Upper lobe of right lung (tissue), 1 donor: Measurements from ENCODE around the gene CD300H. TPM values are rescaled to one million over a fixed set of nuclear protein-coding genes. Genes with fewer than 3 reads are reported as not detected.
A peak's percentile ranks its signal among the peaks of the same experiment; 100 is the strongest.

Source experiments
- ATAC-seq: fragments of 200-7000 bp; cut with Tn5 transposase; one replicate; pipeline ENCODE4 v1.9.1; 2020; ENCODE audit warnings: mild to moderate bottlenecking, moderate library complexity
- DNase-seq: peaks from one replicate; pipeline ENCODE4 v3.0.0-alpha.2; 2020
- H3K27ac ChIP-seq: fragments of 200-600 bp; one replicate; pipeline ENCODE4 v1.8.0; 2022
- H3K27me3 ChIP-seq: fragments of 200-600 bp; one replicate; pipeline ENCODE4 v1.8.0; 2022; ENCODE audit warnings: mild to moderate bottlenecking
- H3K36me3 ChIP-seq: fragments of 200-600 bp; one replicate; pipeline ENCODE4 v1.8.0; 2022
- H3K4me1 ChIP-seq: fragments of 200-600 bp; one replicate; pipeline ENCODE4 v1.8.0; 2022
- H3K4me3 ChIP-seq: fragments of 200-600 bp; one replicate; pipeline ENCODE4 v1.8.0; 2022; ENCODE audit warnings: mild to moderate bottlenecking
- H3K9me3 ChIP-seq: fragments of 200-600 bp; one replicate; pipeline ENCODE4 v1.8.0; 2022
- CTCF ChIP-seq: fragments of 200-600 bp; IDR thresholded peaks from one replicate; pipeline ENCODE4 v1.8.0; 2022; ENCODE audit warnings: antibody characterized with exemption
- intact Hi-C: fragments of 100-400 bp; cut with DNase I; formaldehyde crosslinking; loops from one replicate; pipeline ENCODE4 v1.11.0; 2022
- total RNA-seq: library from RNA; stranded (reverse); fragmentation: NEBNext Ultra II Directional; extraction: Animal tissue kit (Norgen Biotek cat#: 25700); gene quantifications from one replicate; pipeline ENCODE4 v1.2.1, GENCODE V29; 2021
- donor health status: DM: no; HTN: yes; CAD: no; lungs with severe emphysema.

Gene CD300H
- total RNA-seq, 1 donor from 2014 or later: not detected

DNA sequence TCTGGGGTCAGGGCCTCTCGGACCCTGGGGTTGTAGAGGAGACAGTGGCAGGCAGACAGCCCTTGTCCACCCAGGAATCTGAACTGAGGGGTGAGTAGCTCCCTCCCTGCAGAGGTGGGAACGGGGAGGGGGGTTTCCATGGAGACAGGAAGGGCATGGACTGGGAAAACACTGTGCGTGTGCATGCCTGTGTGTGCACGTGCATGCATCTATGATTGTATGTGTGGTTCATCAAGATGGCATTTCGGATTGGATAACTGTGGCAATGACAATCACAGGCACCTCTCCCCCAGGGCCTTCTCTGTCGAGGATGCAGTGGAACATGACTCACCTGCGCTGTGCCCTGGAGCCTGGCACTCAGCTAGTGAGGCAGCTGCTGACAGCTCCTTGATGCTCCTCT is 15.3 kb downstream of the CD300H start:
- Histone ChIP-seq H3K9me3 (no peaks in the 10 kb centered on the region), H3K36me3 (no peaks in the 10 kb centered on the region), H3K27me3 (no peaks in the 10 kb centered on the region), H3K4me3 (no peak overlapping the region), H3K4me1 (no peaks in the 10 kb centered on the region), H3K27ac (no peak overlapping the region)
- DNase-seq: no peak
- intact Hi-C loops: no loop called here
- no peak for ATAC-seq
- TF ChIP-seq CTCF: no peak

DNA sequence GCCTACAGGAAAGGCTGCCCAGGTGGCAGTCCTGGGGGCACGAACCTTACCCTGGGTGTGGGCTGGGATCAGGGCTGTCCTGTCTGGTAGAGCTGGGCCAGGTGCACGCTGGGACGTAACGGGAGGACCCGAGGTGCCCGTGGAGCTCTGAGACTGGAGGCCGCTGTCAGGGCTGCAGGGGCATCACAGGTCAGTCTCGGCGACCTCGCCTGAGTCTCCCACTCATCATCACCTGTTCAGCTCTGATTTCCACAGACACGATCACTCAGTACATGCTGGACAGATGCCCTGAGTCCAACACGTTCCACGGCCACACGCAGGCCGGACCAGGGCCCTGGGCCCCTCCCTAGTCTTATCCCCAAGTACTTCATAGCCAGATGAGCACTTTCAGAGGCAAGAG is 16.7 kb downstream of the CD300H start:
- no peak overlapping the region for H3K27ac ChIP-seq
- no peaks in the 10 kb centered on the region for H3K27me3 ChIP-seq
- H3K9me3 ChIP-seq: no peaks in the 10 kb centered on the region
- H3K4me3 ChIP-seq: no peak overlapping the region
- TF ChIP-seq CTCF: no peak
- DNase-seq (no peak), ATAC-seq (no peak)
- intact Hi-C loops: no loop called here
- no peaks in the 10 kb centered on the region for H3K36me3 ChIP-seq
- H3K4me1 ChIP-seq: no peaks in the 10 kb centered on the region

- H3K27me3 ChIP-seq: no peaks in the 10 kb centered on the region
- H3K36me3 ChIP-seq: no peaks in the 10 kb centered on the region
- no peaks in the 10 kb centered on the region for H3K4me1 ChIP-seq
- intact Hi-C loops: no loop called here
- ATAC-seq: no peak
- no peaks in the 10 kb centered on the region for H3K9me3 ChIP-seq
- no peak overlapping the region for H3K27ac ChIP-seq
- DNase-seq: no peak
- TF ChIP-seq CTCF: no peak
- no peak overlapping the region for H3K4me3 ChIP-seq
Observed at GRCh38 chr17:74549343-74549742, 18.0 kb downstream of the CD300H start.

GRCh38 chr17:74547736-74548135 is 19.6 kb downstream of the CD300H start:
- H3K4me1 ChIP-seq: no peaks in the 10 kb centered on the region
- H3K27me3 ChIP-seq: no peaks in the 10 kb centered on the region
- ATAC-seq (no peak), DNase-seq (no peak)
- H3K4me3 ChIP-seq: no peak overlapping the region
- H3K9me3 ChIP-seq: no peaks in the 10 kb centered on the region
- H3K27ac ChIP-seq: no peak overlapping the region
- no peaks in the 10 kb centered on the region for H3K36me3 ChIP-seq
- intact Hi-C loops: no loop called here
- no peak for TF ChIP-seq CTCF

DNA sequence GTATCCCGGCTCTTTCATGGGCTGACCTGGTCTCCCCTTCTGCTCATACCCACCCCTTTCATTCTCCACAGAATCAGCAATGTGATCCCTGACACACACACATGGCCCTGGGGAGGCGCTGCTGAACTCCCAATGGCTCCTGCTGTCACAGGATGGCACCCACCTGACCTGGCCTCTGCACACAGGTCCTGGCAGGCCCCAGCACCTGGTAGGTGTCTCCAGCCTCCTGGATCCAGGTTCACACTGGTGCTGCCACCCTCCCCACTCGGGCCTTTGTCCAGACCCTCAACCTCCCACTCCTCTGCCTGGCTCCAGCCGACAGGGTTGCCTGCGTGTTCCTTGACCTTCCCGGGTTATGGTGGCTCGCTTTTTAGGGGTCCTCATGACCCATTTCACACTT is 20.0 kb downstream of the CD300H start:
- ATAC-seq (no peak), DNase-seq (no peak)
- Histone ChIP-seq H3K27me3 (no peaks in the 10 kb centered on the region), H3K36me3 (no peaks in the 10 kb centered on the region), H3K27ac (no peak overlapping the region), H3K9me3 (no peaks in the 10 kb centered on the region), H3K4me3 (no peak overlapping the region), H3K4me1 (no peaks in the 10 kb centered on the region)
- intact Hi-C loops: no loop called here
- no peak for TF ChIP-seq CTCF

DNA sequence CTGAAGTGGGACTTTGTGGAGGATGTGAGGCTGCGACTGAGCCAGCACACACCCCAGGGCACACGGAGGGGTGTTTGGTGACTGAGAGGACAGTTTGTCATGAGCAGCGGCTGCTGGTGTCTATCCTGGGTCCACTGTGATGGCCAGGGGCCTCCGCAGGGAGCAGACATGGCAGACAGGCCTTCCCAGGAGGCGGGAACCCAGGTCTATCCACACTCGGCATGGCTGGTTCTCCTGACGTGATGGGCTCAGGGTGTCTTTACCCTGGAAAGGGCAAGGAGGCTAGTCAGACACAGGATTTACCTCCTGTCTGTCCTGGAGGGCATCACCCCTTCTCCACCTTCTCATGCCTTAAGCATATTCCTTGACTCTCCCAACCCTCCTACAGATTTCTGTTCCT is 20.7 kb downstream of the CD300H start:
- Histone ChIP-seq H3K4me1 (no peaks in the 10 kb centered on the region), H3K36me3 (no peaks in the 10 kb centered on the region), H3K4me3 (no peak overlapping the region), H3K27me3 (no peaks in the 10 kb centered on the region), H3K27ac (no peak overlapping the region), H3K9me3 (no peaks in the 10 kb centered on the region)
- peak; percentile 39 for DNase-seq
- no peak for ATAC-seq
- intact Hi-C loops: no loop called here
- TF ChIP-seq CTCF: no peak
